ENCODE measurements around the gene B3GNT7. TPM values are rescaled to one million over a fixed set of nuclear protein-coding genes. Genes with fewer than 3 reads are reported as not detected.

Gene B3GNT7
- total RNA-seq, 4 donors from 2014 or later, result 3.0 to 5.7 (median 3.6) TPM

DNA sequence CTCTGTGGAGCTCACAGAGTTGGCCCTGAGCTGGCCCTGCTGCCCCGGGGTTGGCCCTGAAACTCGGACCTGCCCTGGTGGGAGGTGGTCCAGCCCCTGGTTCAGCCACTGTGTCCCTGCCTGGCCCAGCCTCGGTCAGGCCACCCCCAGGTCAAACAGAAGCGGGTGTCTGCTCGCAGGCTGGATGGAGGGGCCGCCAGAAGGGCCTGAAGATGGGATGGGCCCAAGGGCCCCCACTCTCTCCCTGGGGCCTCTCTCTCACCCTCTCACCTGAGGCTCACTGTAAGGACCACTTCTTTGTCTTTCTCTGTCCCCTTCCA, 25.1 kb upstream of the B3GNT7 start:
- no peaks in the 10 kb centered on the region for H3K27me3 ChIP-seq
- H3K4me3 ChIP-seq, result no peak overlapping the region
- WGBS, 2 donors (ENCODE audit: low coverage in 1 of 2), result no CpG with 5 or more reads among the region's 6 CpGs
- no peak overlapping the region for H3K27ac ChIP-seq
- peak; percentile 37 for ATAC-seq
- peaks cover 0 to 47% of the 10 kb centered on the region in 2 donors for H3K36me3 ChIP-seq
- TF ChIP-seq POLR2A (IDR thresholded peaks at IDR 0.05), result no peak
- TF ChIP-seq POLR2AphosphoS5 (IDR thresholded peaks at IDR 0.05), result no peak
- TF ChIP-seq, protein P1, sequence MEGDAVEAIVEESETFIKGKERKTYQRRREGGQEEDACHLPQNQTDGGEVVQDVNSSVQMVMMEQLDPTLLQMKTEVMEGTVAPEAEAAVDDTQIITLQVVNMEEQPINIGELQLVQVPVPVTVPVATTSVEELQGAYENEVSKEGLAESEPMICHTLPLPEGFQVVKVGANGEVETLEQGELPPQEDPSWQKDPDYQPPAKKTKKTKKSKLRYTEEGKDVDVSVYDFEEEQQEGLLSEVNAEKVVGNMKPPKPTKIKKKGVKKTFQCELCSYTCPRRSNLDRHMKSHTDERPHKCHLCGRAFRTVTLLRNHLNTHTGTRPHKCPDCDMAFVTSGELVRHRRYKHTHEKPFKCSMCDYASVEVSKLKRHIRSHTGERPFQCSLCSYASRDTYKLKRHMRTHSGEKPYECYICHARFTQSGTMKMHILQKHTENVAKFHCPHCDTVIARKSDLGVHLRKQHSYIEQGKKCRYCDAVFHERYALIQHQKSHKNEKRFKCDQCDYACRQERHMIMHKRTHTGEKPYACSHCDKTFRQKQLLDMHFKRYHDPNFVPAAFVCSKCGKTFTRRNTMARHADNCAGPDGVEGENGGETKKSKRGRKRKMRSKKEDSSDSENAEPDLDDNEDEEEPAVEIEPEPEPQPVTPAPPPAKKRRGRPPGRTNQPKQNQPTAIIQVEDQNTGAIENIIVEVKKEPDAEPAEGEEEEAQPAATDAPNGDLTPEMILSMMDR (IDR thresholded peaks at IDR 0.05), result no peak
- TF ChIP-seq EP300 (IDR thresholded peaks at IDR 0.05), result no peak
- H3K4me1 ChIP-seq, result no peaks in the 10 kb centered on the region
- H3K9me3 ChIP-seq, result no peaks in the 10 kb centered on the region

DNA sequence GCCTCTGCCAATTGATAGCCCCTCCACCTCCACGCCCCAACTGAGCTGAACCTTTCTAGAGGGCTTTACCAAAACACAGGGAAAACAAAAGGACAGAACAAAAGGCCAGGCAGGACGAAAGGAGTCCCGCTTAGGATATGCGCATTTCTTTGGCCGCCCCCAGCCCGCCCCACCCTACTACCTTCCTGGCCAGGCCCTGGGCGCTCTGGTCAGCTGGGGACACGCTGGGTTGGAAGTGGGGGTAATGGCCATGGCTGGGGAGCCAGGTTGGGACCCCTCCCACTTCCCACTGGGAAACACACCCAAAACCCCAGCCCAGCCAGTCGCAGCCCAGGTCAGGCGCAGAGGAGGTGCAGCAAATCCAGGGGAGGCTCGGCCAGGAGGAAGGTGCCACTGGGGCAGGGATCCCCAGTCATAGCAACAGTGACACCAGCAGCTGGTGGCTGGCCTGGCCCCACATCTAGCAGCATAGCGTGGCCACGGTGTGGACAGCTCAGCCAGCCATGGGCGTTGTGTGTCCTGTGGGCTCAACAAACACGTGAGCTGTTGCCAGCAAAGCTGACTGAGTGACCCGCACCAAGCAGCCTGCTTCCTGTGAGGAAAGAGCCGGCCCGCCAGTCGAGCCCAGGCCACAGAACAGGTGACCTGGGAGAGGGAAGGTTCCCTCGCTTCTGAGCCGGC, 24.6 kb upstream of the B3GNT7 start:
- peak; percentile 59 for ATAC-seq
- no peak overlapping the region for H3K4me3 ChIP-seq
- TF ChIP-seq EP300 (IDR thresholded peaks at IDR 0.05), result no peak
- TF ChIP-seq, protein P1 (IDR thresholded peaks at IDR 0.05), result no peak
- TF ChIP-seq POLR2A (IDR thresholded peaks at IDR 0.05), result no peak
- TF ChIP-seq POLR2AphosphoS5 (IDR thresholded peaks at IDR 0.05), result no peak
- no peak overlapping the region for H3K27ac ChIP-seq
- no peaks in the 10 kb centered on the region for H3K4me1 ChIP-seq
- H3K9me3 ChIP-seq, result no peaks in the 10 kb centered on the region
- no CpG with 5 or more reads among the region's 21 CpGs for WGBS, 2 donors (ENCODE audit: low coverage in 1 of 2)
- no peaks in the 10 kb centered on the region for H3K27me3 ChIP-seq
- peaks cover 0 to 42% of the 10 kb centered on the region in 2 donors for H3K36me3 ChIP-seq

DNA sequence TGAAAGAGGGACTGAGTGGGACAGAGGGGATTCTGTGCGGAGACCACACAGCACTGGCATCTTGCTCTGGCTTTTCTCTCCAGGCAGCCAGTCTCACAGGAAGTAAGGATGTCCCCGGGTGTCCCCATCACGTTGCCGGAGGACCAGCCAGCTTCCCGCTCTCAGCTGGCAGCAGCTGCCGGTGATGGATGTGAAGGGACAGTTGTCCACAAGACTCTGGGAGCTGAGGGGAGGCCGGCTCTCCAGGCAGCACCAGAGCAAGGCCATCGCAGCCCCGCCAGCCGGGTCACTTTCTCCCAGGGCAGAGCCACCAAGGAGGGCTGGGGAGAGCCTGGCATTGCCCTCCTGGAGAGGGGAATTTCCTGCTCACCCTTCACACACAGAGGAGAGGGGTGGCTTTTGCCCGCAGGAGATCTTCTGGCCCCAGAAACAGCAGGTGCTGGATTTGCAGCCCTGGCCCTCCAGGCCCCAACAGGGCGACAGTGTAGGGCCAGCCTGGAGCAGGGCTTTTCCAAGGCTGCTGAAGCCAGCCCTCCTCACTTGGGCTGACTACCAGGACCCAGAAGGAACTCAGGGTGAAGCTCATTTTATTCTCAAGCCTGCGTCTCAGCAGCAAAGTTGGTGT, 24.0 kb upstream of the B3GNT7 start:
- H3K36me3 ChIP-seq, result peaks cover 0 to 42% of the 10 kb centered on the region in 2 donors

DNA sequence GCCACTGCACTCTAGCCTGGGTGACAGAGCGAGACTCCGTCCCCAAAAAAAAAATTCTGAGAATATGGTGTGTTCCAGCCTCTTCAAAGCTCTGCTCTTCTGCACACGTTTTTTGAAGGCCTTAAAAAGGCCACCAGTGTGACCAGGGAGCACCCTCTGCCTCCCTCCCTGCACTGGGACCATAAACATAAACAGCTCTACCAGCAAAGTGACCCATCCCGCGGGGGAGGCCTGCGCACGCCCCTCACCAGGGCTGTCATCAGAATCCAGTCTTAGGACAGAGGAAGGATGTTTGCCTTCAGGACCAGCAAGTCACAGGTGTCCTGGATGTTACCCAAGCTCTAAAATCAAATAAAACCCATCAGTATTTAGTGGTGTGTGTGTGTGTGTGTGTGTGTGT, 23.2 kb upstream of the B3GNT7 start:
- Histone ChIP-seq H3K4me1 (no peaks in the 10 kb centered on the region), H3K27me3 (no peaks in the 10 kb centered on the region), H3K36me3 (peaks cover 0 to 42% of the 10 kb centered on the region in 2 donors), H3K27ac (no peak overlapping the region), H3K9me3 (no peaks in the 10 kb centered on the region), H3K4me3 (no peak overlapping the region)
- TF ChIP-seq, protein P1 (IDR thresholded peaks at IDR 0.05), result no peak
- TF ChIP-seq POLR2A (IDR thresholded peaks at IDR 0.05), result no peak
- no peak for TF ChIP-seq EP300 (IDR thresholded peaks at IDR 0.05)
- no peak for TF ChIP-seq POLR2AphosphoS5 (IDR thresholded peaks at IDR 0.05)
- ATAC-seq, result no peak
- WGBS, 2 donors (ENCODE audit: low coverage in 1 of 2), result 60 to 100% methylated on average over 1 to 2 of the region's 7 CpGs

More for the DNA sequence above, 24.0 kb upstream of the B3GNT7 start:
- ATAC-seq, result no peak
- no peak overlapping the region for H3K4me3 ChIP-seq
- no peaks in the 10 kb centered on the region for H3K4me1 ChIP-seq
- no peaks in the 10 kb centered on the region for H3K27me3 ChIP-seq
- H3K27ac ChIP-seq, result no peak overlapping the region
- H3K9me3 ChIP-seq, result no peaks in the 10 kb centered on the region
- WGBS, 2 donors (ENCODE audit: low coverage in 1 of 2), result no CpG with 5 or more reads among the region's 13 CpGs
- TF ChIP-seq POLR2A (IDR thresholded peaks at IDR 0.05) (no peak), EP300 (IDR thresholded peaks at IDR 0.05) (no peak), POLR2AphosphoS5 (IDR thresholded peaks at IDR 0.05) (no peak)
- TF ChIP-seq, protein P1 (IDR thresholded peaks at IDR 0.05), result no peak

DNA sequence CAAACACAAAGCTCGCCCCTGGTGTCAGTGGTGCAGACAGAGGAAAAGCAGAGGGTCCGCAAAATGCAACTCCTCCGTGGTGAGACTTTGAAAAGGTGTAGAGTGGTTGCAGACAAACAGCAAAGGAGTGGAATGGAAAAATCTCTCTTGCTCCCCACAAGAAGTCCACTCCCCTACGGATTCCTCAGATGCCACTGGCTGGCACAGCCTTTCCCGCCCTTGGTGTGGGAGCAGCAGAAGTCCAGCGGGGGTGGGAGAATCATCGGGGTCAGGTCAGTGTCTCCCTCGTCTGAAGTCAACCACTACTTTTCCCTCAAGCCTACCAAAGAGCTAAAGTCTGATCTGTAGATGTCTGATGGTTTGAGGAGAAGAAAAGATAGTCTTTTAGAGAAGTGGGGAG, 22.3 kb upstream of the B3GNT7 start:
- Histone ChIP-seq H3K27ac (no peak overlapping the region), H3K4me1 (no peaks in the 10 kb centered on the region), H3K9me3 (no peaks in the 10 kb centered on the region), H3K27me3 (no peaks in the 10 kb centered on the region), H3K36me3 (peaks cover 0 to 42% of the 10 kb centered on the region in 2 donors), H3K4me3 (no peak overlapping the region)
- ATAC-seq, result no peak
- WGBS, 2 donors (ENCODE audit: low coverage in 1 of 2), result 100% methylated on average over 1 to 3 of the region's 8 CpGs
- TF ChIP-seq POLR2AphosphoS5 (IDR thresholded peaks at IDR 0.05) (no peak), POLR2A (IDR thresholded peaks at IDR 0.05) (no peak), EP300 (IDR thresholded peaks at IDR 0.05) (no peak)
- TF ChIP-seq, protein P1 (IDR thresholded peaks at IDR 0.05), result no peak
